Panc1 (cell line): ENCODE measurements around the gene BLTP1.

Experiments
- POLR2AphosphoS5 ChIP-seq: IDR thresholded peaks from 2 replicates; pipeline ENCODE4 v1.6.1; 2012; ENCODE audit warnings: mild to moderate bottlenecking, low read depth, low read length, moderate library complexity
- SIN3A ChIP-seq: IDR thresholded peaks from 2 replicates; pipeline ENCODE4 v1.6.1; 2012; ENCODE audit warnings: low read depth, mild to moderate bottlenecking, low read length, moderate library complexity, borderline replicate concordance; ENCODE audit not compliant: insufficient read depth
- TCF7L2 ChIP-seq: IDR thresholded peaks from 2 replicates; pipeline ENCODE4 v1.6.1; 2011; ENCODE audit warnings: mild to moderate bottlenecking, low read depth, low read length, inconsistent platforms
- TF ChIP-seq, protein P1 (sequence below): fragments of 450-650 bp; IDR thresholded peaks from 2 replicates; pipeline ENCODE4 v1.5.1; 2017; ENCODE audit warnings: mild to moderate bottlenecking
- TF ChIP-seq, protein P2 (sequence below), 2 experiments: IDR thresholded peaks; 2 replicates each; pipeline ENCODE4 v1.6.1; 2011 to 2012; ENCODE audit warnings: low read depth in 2 of 2, control low read depth in 1 of 2, low read length in 1 of 2, mild to moderate bottlenecking in 1 of 2, moderate library complexity in 1 of 2; ENCODE audit not compliant: insufficient read depth in 1 of 2

DNA sequence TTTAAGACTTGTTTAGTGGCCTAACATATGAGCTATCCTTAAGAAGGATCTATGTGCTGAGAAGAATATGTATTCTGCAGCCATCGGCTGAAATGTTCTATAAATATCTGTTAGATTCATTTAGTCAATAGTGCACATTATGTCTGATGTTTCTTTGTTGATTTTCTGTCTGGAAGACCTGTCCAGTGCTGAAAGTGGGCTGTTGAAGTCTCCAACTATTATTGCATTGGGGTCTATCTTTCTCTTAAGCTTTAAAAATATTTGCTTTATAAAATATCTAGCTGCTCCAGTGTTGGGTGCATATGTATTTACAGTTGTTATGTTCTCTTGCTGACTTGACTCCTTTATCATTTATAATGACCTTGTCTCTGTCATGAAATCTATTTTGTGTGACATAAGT lies 9.4 kb upstream of the BLTP1 start:
- TF ChIP-seq, protein P1, sequence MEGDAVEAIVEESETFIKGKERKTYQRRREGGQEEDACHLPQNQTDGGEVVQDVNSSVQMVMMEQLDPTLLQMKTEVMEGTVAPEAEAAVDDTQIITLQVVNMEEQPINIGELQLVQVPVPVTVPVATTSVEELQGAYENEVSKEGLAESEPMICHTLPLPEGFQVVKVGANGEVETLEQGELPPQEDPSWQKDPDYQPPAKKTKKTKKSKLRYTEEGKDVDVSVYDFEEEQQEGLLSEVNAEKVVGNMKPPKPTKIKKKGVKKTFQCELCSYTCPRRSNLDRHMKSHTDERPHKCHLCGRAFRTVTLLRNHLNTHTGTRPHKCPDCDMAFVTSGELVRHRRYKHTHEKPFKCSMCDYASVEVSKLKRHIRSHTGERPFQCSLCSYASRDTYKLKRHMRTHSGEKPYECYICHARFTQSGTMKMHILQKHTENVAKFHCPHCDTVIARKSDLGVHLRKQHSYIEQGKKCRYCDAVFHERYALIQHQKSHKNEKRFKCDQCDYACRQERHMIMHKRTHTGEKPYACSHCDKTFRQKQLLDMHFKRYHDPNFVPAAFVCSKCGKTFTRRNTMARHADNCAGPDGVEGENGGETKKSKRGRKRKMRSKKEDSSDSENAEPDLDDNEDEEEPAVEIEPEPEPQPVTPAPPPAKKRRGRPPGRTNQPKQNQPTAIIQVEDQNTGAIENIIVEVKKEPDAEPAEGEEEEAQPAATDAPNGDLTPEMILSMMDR = no peak
- TF ChIP-seq, protein P2, sequence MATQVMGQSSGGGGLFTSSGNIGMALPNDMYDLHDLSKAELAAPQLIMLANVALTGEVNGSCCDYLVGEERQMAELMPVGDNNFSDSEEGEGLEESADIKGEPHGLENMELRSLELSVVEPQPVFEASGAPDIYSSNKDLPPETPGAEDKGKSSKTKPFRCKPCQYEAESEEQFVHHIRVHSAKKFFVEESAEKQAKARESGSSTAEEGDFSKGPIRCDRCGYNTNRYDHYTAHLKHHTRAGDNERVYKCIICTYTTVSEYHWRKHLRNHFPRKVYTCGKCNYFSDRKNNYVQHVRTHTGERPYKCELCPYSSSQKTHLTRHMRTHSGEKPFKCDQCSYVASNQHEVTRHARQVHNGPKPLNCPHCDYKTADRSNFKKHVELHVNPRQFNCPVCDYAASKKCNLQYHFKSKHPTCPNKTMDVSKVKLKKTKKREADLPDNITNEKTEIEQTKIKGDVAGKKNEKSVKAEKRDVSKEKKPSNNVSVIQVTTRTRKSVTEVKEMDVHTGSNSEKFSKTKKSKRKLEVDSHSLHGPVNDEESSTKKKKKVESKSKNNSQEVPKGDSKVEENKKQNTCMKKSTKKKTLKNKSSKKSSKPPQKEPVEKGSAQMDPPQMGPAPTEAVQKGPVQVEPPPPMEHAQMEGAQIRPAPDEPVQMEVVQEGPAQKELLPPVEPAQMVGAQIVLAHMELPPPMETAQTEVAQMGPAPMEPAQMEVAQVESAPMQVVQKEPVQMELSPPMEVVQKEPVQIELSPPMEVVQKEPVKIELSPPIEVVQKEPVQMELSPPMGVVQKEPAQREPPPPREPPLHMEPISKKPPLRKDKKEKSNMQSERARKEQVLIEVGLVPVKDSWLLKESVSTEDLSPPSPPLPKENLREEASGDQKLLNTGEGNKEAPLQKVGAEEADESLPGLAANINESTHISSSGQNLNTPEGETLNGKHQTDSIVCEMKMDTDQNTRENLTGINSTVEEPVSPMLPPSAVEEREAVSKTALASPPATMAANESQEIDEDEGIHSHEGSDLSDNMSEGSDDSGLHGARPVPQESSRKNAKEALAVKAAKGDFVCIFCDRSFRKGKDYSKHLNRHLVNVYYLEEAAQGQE (IDR thresholded peaks at IDR 0.05; ENCODE audit: insufficient read depth in 1 of 2, low read depth in 2 of 2, low read length in 1 of 2) = peak in 1 of 2 experiments; percentile 38; a peak in 1 of 4 replicates
- TF ChIP-seq POLR2AphosphoS5 = no peak
- TF ChIP-seq SIN3A = no peak
- no peak for TF ChIP-seq TCF7L2
